Right cardiac atrium (tissue), 5 donors: ENCODE measurements around the gene SNTA1. TPM values are rescaled to one million over a fixed set of nuclear protein-coding genes. Genes with fewer than 3 reads are reported as not detected.
A peak's percentile ranks its signal among the peaks of the same experiment; 100 is the strongest.

Experiments used
- ATAC-seq, 2 donors: fragments of 200-7000 bp; cut with Tn5 transposase; one replicate each; pipeline versions ENCODE4 v1.8.0 to v1.9.1; 2020; ENCODE audit warnings: moderate library complexity in 2 of 2, mild to moderate bottlenecking in 1 of 2
- DNase-seq, 3 donors: peaks; one replicate each; pipeline ENCODE4 v3.0.0-alpha.2; 2020
- H3K27ac ChIP-seq: one replicate; pipeline ENCODE4 v1.5.1; 2013; ENCODE audit warnings: mild to moderate bottlenecking, low read length, control low read depth, moderate library complexity
- H3K27me3 ChIP-seq: one replicate; pipeline ENCODE4 v1.6.1; 2013; ENCODE audit not compliant: control insufficient read depth, insufficient read depth
- H3K4me1 ChIP-seq: one replicate; pipeline ENCODE4 v1.6.1; 2013; ENCODE audit warnings: low read length; ENCODE audit not compliant: control insufficient read depth, insufficient read depth
- H3K4me3 ChIP-seq: one replicate; pipeline ENCODE4 v1.5.1; 2013; ENCODE audit warnings: low read length, control low read depth
- H3K9me3 ChIP-seq: one replicate; pipeline ENCODE4 v1.6.1; 2013; ENCODE audit warnings: low read length; ENCODE audit not compliant: control insufficient read depth
- WGBS: extraction: QIAGEN DNeasy Blood & Tissue Kit; methylation state at CpG from one replicate; pipeline ENCODE4 v1.1.7; 2013; 5-methylcytosine and 5-hydroxymethylcytosine counted together
- intact Hi-C, 4 donors: fragments of 100-400 bp; cut with DNase I; formaldehyde crosslinking; loops; one replicate each; pipeline versions ENCODE4 v1.11.0 to v1.14.0; 2022 to 2023
- polyA plus RNA-seq: library from polyadenylated mRNA; stranded (reverse); fragments of 200-250 nt; gene quantifications from one replicate; pipeline ENCODE4 v1.2.3, GENCODE V29; 2013
- total RNA-seq, 4 donors: library from RNA; stranded (reverse); fragmentation: NEBNext Ultra II Directional; extraction: Animal tissue kit (Norgen Biotek cat#: 25700); gene quantifications; one replicate each; pipeline ENCODE4 v1.2.1, GENCODE V29; 2021
- donor health status: healthy with polysubstance abuse.
- donor health status: DM: no; HTN: yes; CAD: no.
- donor health status: DM: no; HTN: no; CAD: no.
- donor health status: DM: no; HTN: yes; CAD: no; lungs with severe emphysema.
- donor health status: DM: yes; HTN: yes; CAD: no.

Gene SNTA1
- total and polyA plus RNA-seq, 5 donors, result 160 to 221 (median 180) TPM

GRCh38 chr20:33423141-33423834 is 20.3 kb downstream of the SNTA1 start:
- ATAC-seq, result peak; percentile 86 to 91
- H3K4me1 ChIP-seq, result peaks cover 9% of the 10 kb centered on the region
- H3K4me3 ChIP-seq, result no peak overlapping the region
- 26% methylated on average over 7 of the region's 7 CpGs for WGBS
- DNase-seq, result peak; percentile 89 to 92 (median 91)
- H3K27me3 ChIP-seq, result no peaks in the 10 kb centered on the region
- H3K9me3 ChIP-seq, result no peaks in the 10 kb centered on the region
- intact Hi-C loops, result no loop called here
- H3K27ac ChIP-seq, result peak overlapping the region; percentile 98

DNA sequence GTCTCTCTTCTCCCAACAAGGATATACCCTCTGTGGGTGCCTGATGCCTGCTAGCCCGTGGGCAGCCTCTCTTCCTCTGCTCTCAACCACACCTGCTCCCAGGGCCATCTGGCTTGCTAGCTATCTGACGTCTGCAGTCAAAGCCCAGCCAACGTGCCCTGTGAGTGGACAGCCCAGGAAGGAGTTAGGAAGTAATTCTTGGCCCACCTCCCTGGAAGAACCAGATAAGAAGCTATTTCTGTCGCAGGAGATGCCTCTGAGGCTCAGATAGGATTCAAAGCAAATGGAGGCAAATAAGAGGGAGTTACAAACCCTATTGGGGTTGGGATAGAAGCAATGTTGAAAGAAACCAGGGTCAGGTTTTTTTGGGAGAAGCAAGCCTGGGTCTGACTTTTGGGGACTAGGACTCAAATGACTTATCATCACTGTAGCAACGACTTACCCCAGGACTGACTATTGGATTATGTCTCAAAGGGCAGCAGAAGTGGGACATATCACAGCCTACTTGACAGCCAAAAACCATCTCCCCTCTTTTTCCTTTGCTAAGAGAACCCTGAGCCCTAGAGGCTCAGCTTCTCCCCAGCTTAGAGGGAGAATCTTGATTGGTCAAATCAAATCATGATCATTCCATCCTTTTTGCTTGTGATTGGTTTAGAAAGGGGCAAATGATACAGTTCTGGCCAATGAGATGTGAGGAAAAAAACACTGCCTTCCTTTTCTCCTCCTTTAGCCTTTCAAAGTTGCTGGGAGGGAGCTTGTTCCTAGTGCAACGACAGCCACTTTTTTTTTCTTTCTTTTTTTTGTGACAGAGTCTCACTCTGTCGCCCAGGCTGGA is 24.2 kb downstream of the SNTA1 start:
- intact Hi-C loops, result no loop called here
- peak; percentile 85 to 91 (median 89) for DNase-seq
- Histone ChIP-seq H3K27ac (peak overlapping the region; percentile 90), H3K27me3 (no peaks in the 10 kb centered on the region), H3K4me3 (no peak overlapping the region), H3K9me3 (no peaks in the 10 kb centered on the region), H3K4me1 (peaks cover 9% of the 10 kb centered on the region)
- WGBS, result 21% methylated on average over 7 of the region's 7 CpGs
- ATAC-seq, result peak; percentile 78 to 81

DNA sequence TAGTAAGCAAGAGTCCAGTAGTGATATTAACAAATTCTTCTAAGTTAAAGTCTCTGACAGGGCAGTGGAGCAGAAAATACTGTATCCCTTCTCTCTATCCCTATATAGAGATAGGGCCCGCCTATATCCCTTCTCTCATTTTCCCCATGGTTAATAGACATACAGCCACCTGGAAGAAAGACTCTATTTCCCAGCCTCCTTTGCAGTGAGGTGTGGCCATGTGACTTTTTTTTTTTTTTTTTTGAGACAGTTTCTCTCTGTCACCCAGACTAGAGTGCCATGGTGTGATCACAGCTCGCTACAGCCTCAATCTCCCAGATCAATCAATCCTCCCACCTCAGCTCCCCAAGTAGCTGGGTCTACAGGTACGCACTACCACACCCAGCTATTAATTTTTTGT is 25.5 kb downstream of the SNTA1 start:
- Histone ChIP-seq H3K4me1 (peaks cover 7% of the 10 kb centered on the region), H3K27ac (peak overlapping the region; percentile 77), H3K4me3 (no peak overlapping the region), H3K27me3 (no peaks in the 10 kb centered on the region), H3K9me3 (no peaks in the 10 kb centered on the region)
- DNase-seq (no peak), ATAC-seq (no peak)
- 86% methylated on average over 3 of the region's 3 CpGs for WGBS
- intact Hi-C loops, result no loop called here

DNA sequence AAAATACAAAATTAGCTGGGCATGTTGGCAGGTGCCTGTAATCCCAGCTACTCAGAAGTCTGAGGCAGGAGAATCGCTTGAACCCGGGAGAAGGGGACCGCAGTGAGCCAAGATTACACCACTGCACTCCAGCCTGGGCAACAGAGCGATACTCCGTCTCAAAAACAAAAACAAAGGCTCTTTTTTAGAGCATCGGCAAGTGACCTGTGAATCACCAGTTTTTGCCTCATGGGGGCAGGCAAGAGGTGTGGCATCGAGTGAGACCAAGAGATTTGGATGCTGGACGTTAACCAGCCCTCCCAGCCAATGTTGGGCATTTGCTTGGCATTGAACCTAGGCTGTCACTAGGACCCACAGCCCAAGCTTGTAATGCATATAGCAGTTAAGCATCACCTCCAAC is 27.6 kb downstream of the SNTA1 start:
- WGBS, result 27% methylated on average over 8 of the region's 8 CpGs
- intact Hi-C loops, result no loop called here
- ATAC-seq (peak; percentile 32 to 33), DNase-seq (peak in 2 of 3 donors; percentile 56 to 77)
- Histone ChIP-seq H3K27me3 (no peaks in the 10 kb centered on the region), H3K27ac (peak overlapping the region; percentile 51), H3K4me1 (peaks cover 3% of the 10 kb centered on the region), H3K4me3 (no peak overlapping the region), H3K9me3 (no peaks in the 10 kb centered on the region)

- no peaks in the 10 kb centered on the region for H3K9me3 ChIP-seq
- no peak overlapping the region for H3K27ac ChIP-seq
- H3K4me1 ChIP-seq, result no peaks in the 10 kb centered on the region
- no peak for DNase-seq
- intact Hi-C loops, result no loop called here
- no peak overlapping the region for H3K4me3 ChIP-seq
- H3K27me3 ChIP-seq, result no peaks in the 10 kb centered on the region
- ATAC-seq, result no peak
- WGBS, result 88% methylated on average over 8 of the region's 8 CpGs
These were observed 31.1 kb downstream of the SNTA1 start for GRCh38 chr20:33412484-33412838.

GRCh38 chr20:33411711-33412483 is 31.7 kb downstream of the SNTA1 start:
- H3K27ac ChIP-seq, result no peak overlapping the region
- DNase-seq, result no peak

GRCh38 chr20:33411242-33411641 is 32.3 kb downstream of the SNTA1 start:
- Histone ChIP-seq H3K4me1 (no peaks in the 10 kb centered on the region), H3K27ac (no peak overlapping the region), H3K9me3 (no peaks in the 10 kb centered on the region), H3K4me3 (no peak overlapping the region), H3K27me3 (no peaks in the 10 kb centered on the region)
- ATAC-seq (no peak), DNase-seq (no peak)
- WGBS, result 86% methylated on average over 7 of the region's 7 CpGs
- intact Hi-C loops, result no loop called here

More at GRCh38 chr20:33411711-33412483, 31.7 kb downstream of the SNTA1 start:
- 97% methylated on average over 7 of the region's 7 CpGs for WGBS
- Histone ChIP-seq H3K4me3 (no peak overlapping the region), H3K4me1 (no peaks in the 10 kb centered on the region), H3K9me3 (no peaks in the 10 kb centered on the region), H3K27me3 (no peaks in the 10 kb centered on the region)
- no peak for ATAC-seq
- intact Hi-C loops, result no loop called here

DNA sequence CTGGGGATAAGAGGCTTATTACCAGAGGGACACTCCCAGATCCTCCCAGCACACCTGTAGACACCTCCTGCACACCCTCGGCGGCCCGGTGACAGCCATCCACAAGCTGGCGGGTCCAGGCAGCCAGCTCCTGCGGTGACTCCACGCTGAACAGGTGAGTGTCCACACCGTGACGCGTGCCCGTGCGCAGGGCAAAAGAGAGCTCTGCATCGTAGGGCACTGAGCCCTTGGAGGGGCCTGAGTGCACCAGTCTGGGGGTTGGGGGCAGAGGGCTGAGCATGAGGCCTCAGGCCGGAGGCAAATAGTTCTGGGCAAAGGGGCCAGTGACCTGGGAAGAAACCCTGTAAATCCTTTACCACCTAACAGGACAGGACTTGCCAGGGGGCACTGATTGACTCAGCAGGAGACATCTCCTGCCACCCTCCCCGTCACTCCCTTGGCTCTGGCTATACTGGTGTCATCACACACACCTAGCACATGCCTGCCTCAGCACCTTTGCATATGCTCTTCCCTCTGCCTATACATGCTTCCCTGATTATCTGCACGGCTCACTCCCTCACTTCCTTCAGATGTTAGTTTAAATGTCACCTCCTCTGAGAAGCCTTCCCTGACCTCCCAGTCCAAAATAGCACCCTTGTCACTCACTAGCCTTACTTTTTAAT is 33.4 kb downstream of the SNTA1 start:
- H3K9me3 ChIP-seq, result no peaks in the 10 kb centered on the region
- H3K27ac ChIP-seq, result no peak overlapping the region
- DNase-seq (no peak), ATAC-seq (peak in 1 of 2 donors; percentile 10)
- intact Hi-C loops, result no loop called here
- no peak overlapping the region for H3K4me3 ChIP-seq
- 92% methylated on average over 15 of the region's 15 CpGs for WGBS
- no peaks in the 10 kb centered on the region for H3K27me3 ChIP-seq
- no peaks in the 10 kb centered on the region for H3K4me1 ChIP-seq

DNA sequence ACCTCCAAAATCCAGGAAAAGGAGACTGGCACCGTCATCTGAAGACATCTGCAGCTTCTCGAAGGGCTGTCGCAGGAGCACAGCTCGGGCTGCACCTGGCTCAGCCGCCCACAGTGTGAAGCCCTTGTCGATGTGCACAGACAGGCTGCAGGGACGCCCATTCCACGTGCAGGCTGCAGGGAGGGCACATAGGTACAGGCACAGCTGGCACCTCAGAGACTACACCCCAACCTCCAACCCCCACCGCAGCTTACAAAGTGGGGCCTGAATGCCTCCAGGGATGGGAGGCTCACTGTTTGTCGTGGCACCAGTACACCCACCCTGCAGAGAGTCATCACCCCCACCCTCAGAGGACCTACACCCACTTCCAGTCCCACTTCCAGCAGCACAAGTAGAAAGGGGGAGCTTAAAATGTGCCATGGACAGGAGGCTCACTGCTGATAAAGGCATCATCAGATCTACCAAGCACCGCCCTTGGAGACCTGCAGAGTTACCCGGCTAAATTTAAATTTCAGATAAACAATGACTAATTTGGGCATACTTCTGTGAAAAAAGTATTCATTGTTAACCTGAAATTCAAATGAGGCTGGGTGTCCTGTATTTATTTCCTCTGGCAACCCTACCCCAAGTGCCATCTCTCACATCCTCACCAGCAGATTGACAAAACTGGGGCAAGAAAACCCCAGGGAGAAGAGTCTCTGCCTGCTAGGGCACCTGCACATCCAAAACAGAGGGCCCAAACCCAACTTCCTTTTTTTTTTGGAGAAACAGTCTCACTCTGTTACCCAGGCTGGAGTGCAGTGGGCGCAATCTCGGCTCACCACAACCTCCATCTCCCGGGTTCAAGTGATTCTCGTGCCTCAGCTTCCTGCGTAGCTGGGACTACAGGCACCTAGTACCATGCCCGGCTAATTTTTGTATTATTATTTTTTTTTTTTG is 34.6 kb downstream of the SNTA1 start:
- Histone ChIP-seq H3K4me1 (no peaks in the 10 kb centered on the region), H3K27ac (no peak overlapping the region), H3K9me3 (no peaks in the 10 kb centered on the region), H3K4me3 (no peak overlapping the region), H3K27me3 (no peaks in the 10 kb centered on the region)
- ATAC-seq (peak; percentile 4 to 13), DNase-seq (no peak)
- WGBS, result 79% methylated on average over 18 of the region's 18 CpGs
- intact Hi-C loops, result no loop called here

GRCh38 chr20:33408313-33408712 is 35.2 kb downstream of the SNTA1 start:
- H3K27ac ChIP-seq, result no peak overlapping the region

More at GRCh38 chr20:33408313-33408712, 35.2 kb downstream of the SNTA1 start:
- intact Hi-C loops, result no loop called here
- no peaks in the 10 kb centered on the region for H3K4me1 ChIP-seq
- DNase-seq, result no peak
- peak in 1 of 2 donors; percentile 11 for ATAC-seq
- H3K27me3 ChIP-seq, result no peaks in the 10 kb centered on the region
- 92% methylated on average over 12 of the region's 12 CpGs for WGBS
- H3K9me3 ChIP-seq, result no peaks in the 10 kb centered on the region
- H3K4me3 ChIP-seq, result no peak overlapping the region
